ENCODE measurements around the gene COMMD3.
A peak's percentile ranks its signal among the peaks of the same experiment; 100 is the strongest.
"Not testable (repeated sequence)": the region's sequence is repeated elsewhere in the genome, so short reads cannot be mapped to it uniquely, and the experiment has no call there.

Gene COMMD3

GRCh38 chr10:22344249-22344648, 28.1 kb downstream of the COMMD3 start:
- H3K36me3 Mint-ChIP-seq (ENCODE audit: insufficient read depth): peaks cover 34% of the 10 kb centered on the region
- ATAC-seq (replicated peaks; ENCODE audit: extremely low read depth, poor library complexity, severe bottlenecking) (no peak), DNase-seq (ENCODE audit: low spot score in 2 of 2) (no peak)
- H3K4me3 Mint-ChIP-seq: no peak overlapping the region
- no peak overlapping the region for H3K27ac Mint-ChIP-seq (ENCODE audit: low read depth)
- H3K9me3 Mint-ChIP-seq: no peaks in the 10 kb centered on the region
- peaks cover 70% of the 10 kb centered on the region for H3K27me3 Mint-ChIP-seq
- peaks cover 5% of the 10 kb centered on the region for H3K4me1 Mint-ChIP-seq

GRCh38 chr10:22344781-22345300, 28.7 kb downstream of the COMMD3 start:
- Mint-ChIP-seq H3K27me3 (peaks cover 67% of the 10 kb centered on the region), H3K4me3 (peak overlapping the region; percentile 36), H3K27ac (ENCODE audit: low read depth) (no peak overlapping the region), H3K4me1 (peaks cover 5% of the 10 kb centered on the region), H3K9me3 (no peaks in the 10 kb centered on the region), H3K36me3 (ENCODE audit: insufficient read depth) (peaks cover 34% of the 10 kb centered on the region)
- DNase-seq (ENCODE audit: low spot score in 2 of 2) (no peak), ATAC-seq (replicated peaks; ENCODE audit: extremely low read depth, poor library complexity, severe bottlenecking) (no peak)

- H3K4me3 Mint-ChIP-seq: peak within 1 kb of the TSS; percentile 36
- DNase-seq (ENCODE audit: low spot score in 2 of 2) (no peak), ATAC-seq (replicated peaks; ENCODE audit: extremely low read depth, poor library complexity, severe bottlenecking) (no peak)
- H3K9me3 Mint-ChIP-seq: no peaks in the 10 kb centered on the region
- H3K36me3 Mint-ChIP-seq (ENCODE audit: insufficient read depth): peaks cover 28% of the 10 kb centered on the region
- H3K27ac Mint-ChIP-seq (ENCODE audit: low read depth): peak within 1 kb of the TSS; percentile 88
- peaks cover 62% of the 10 kb centered on the region for H3K27me3 Mint-ChIP-seq
- peaks cover 5% of the 10 kb centered on the region for H3K4me1 Mint-ChIP-seq
Observed at GRCh38 chr10:22345301-22346095, 29.3 kb downstream of the COMMD3 start, which contains the start of gene SPAG6. Gene SPAG6 (plus strand): TSS chr10:22345496. CDS start chr10:22345612, 116 bp downstream.

- Mint-ChIP-seq H3K27me3 (peaks cover 62% of the 10 kb centered on the region), H3K9me3 (no peaks in the 10 kb centered on the region), H3K4me1 (peaks cover 5% of the 10 kb centered on the region), H3K4me3 (peak overlapping the region; percentile 36), H3K36me3 (ENCODE audit: insufficient read depth) (peaks cover 25% of the 10 kb centered on the region), H3K27ac (ENCODE audit: low read depth) (peak overlapping the region; percentile 88)
- DNase-seq (ENCODE audit: low spot score in 2 of 2) (no peak), ATAC-seq (replicated peaks; ENCODE audit: extremely low read depth, poor library complexity, severe bottlenecking) (no peak)
Observed at GRCh38 chr10:22346096-22346661, 30.0 kb downstream of the COMMD3 start.

- ATAC-seq (replicated peaks; ENCODE audit: extremely low read depth, poor library complexity, severe bottlenecking) (no peak), DNase-seq (ENCODE audit: low spot score in 2 of 2) (no peak)
- H3K27ac Mint-ChIP-seq (ENCODE audit: low read depth): no peak overlapping the region
- no peak overlapping the region for H3K4me3 Mint-ChIP-seq
- H3K27me3 Mint-ChIP-seq: peaks cover 40% of the 10 kb centered on the region
- H3K36me3 Mint-ChIP-seq (ENCODE audit: insufficient read depth): peaks cover 11% of the 10 kb centered on the region
- H3K9me3 Mint-ChIP-seq: no peaks in the 10 kb centered on the region
- H3K4me1 Mint-ChIP-seq: peaks cover 5% of the 10 kb centered on the region
Observed at GRCh38 chr10:22349755-22350154, 33.6 kb downstream of the COMMD3 start.

- no peaks in the 10 kb centered on the region for H3K9me3 Mint-ChIP-seq
- H3K27me3 Mint-ChIP-seq: peaks cover 27% of the 10 kb centered on the region
- ATAC-seq (replicated peaks; ENCODE audit: extremely low read depth, poor library complexity, severe bottlenecking): no peak
Observed at GRCh38 chr10:22351131-22351703, 35.0 kb downstream of the COMMD3 start.

GRCh38 chr10:22356324-22356873, 40.2 kb downstream of the COMMD3 start:
- Mint-ChIP-seq H3K9me3 (no peaks in the 10 kb centered on the region), H3K4me3 (no peak overlapping the region), H3K27ac (ENCODE audit: low read depth) (no peak overlapping the region), H3K36me3 (ENCODE audit: insufficient read depth) (no peaks in the 10 kb centered on the region), H3K4me1 (no peaks in the 10 kb centered on the region), H3K27me3 (peaks cover 14% of the 10 kb centered on the region)
- ATAC-seq (replicated peaks; ENCODE audit: extremely low read depth, poor library complexity, severe bottlenecking) (no peak), DNase-seq (ENCODE audit: low spot score in 2 of 2) (no peak)

More at GRCh38 chr10:22351131-22351703, 35.0 kb downstream of the COMMD3 start:
- Mint-ChIP-seq H3K4me3 (no peak overlapping the region), H3K36me3 (ENCODE audit: insufficient read depth) (peaks cover 4% of the 10 kb centered on the region), H3K4me1 (peaks cover 4% of the 10 kb centered on the region), H3K27ac (ENCODE audit: low read depth) (no peak overlapping the region)
- no peak for DNase-seq (ENCODE audit: low spot score in 2 of 2)

GRCh38 chr10:22357770-22358169, 41.6 kb downstream of the COMMD3 start:
- H3K27me3 Mint-ChIP-seq: peaks cover 14% of the 10 kb centered on the region
- not testable (repeated sequence) for DNase-seq (ENCODE audit: low spot score in 2 of 2); H3K27ac Mint-ChIP-seq (ENCODE audit: low read depth); ATAC-seq (replicated peaks; ENCODE audit: extremely low read depth, poor library complexity, severe bottlenecking); H3K9me3 Mint-ChIP-seq; H3K4me1 Mint-ChIP-seq; H3K4me3 Mint-ChIP-seq; H3K36me3 Mint-ChIP-seq (ENCODE audit: insufficient read depth)

- H3K9me3 Mint-ChIP-seq: no peaks in the 10 kb centered on the region
- H3K27ac Mint-ChIP-seq (ENCODE audit: low read depth): no peak overlapping the region
- DNase-seq (ENCODE audit: low spot score in 2 of 2) (no peak), ATAC-seq (replicated peaks; ENCODE audit: extremely low read depth, poor library complexity, severe bottlenecking) (no peak)
- H3K4me1 Mint-ChIP-seq: peaks cover 14% of the 10 kb centered on the region
- no peak overlapping the region for H3K4me3 Mint-ChIP-seq
- no peaks in the 10 kb centered on the region for H3K36me3 Mint-ChIP-seq (ENCODE audit: insufficient read depth)
- peaks cover 12% of the 10 kb centered on the region for H3K27me3 Mint-ChIP-seq
Observed at GRCh38 chr10:22363305-22363704, 47.1 kb downstream of the COMMD3 start.

GRCh38 chr10:22364407-22365140, 48.4 kb downstream of the COMMD3 start:
- no peaks in the 10 kb centered on the region for H3K36me3 Mint-ChIP-seq (ENCODE audit: insufficient read depth)

GRCh38 chr10:22365233-22365632, 49.0 kb downstream of the COMMD3 start:
- H3K27me3 Mint-ChIP-seq: peaks cover 12% of the 10 kb centered on the region
- peaks cover 14% of the 10 kb centered on the region for H3K4me1 Mint-ChIP-seq
- no peak for DNase-seq (ENCODE audit: low spot score in 2 of 2)
- no peak overlapping the region for H3K4me3 Mint-ChIP-seq
- H3K36me3 Mint-ChIP-seq (ENCODE audit: insufficient read depth): no peaks in the 10 kb centered on the region
- no peaks in the 10 kb centered on the region for H3K9me3 Mint-ChIP-seq
- ATAC-seq (replicated peaks; ENCODE audit: extremely low read depth, poor library complexity, severe bottlenecking): no peak
- no peak overlapping the region for H3K27ac Mint-ChIP-seq (ENCODE audit: low read depth)

More at GRCh38 chr10:22364407-22365140, 48.4 kb downstream of the COMMD3 start:
- no peak for ATAC-seq (replicated peaks; ENCODE audit: extremely low read depth, poor library complexity, severe bottlenecking)
- no peak overlapping the region for H3K4me3 Mint-ChIP-seq
- peaks cover 12% of the 10 kb centered on the region for H3K27me3 Mint-ChIP-seq
- H3K4me1 Mint-ChIP-seq: peaks cover 14% of the 10 kb centered on the region
- no peak overlapping the region for H3K27ac Mint-ChIP-seq (ENCODE audit: low read depth)
- H3K9me3 Mint-ChIP-seq: no peaks in the 10 kb centered on the region
- no peak for DNase-seq (ENCODE audit: low spot score in 2 of 2)

All from central memory CD8-positive, alpha-beta T cell (primary cell).